ENCODE measurements around the gene GSC. TPM values are rescaled to one million over a fixed set of nuclear protein-coding genes. Genes with fewer than 3 reads are reported as not detected.

GSC gene
- total RNA-seq, 2 donors from 2014 or later: not detected

- no peak for DNase-seq
- Histone ChIP-seq H3K27ac (no peak overlapping the region), H3K36me3 (no peaks in the 10 kb centered on the region), H3K4me3 (no peak overlapping the region), H3K9ac (ENCODE audit: low read depth in 2 of 2, low read length in 2 of 2) (no peak overlapping the region), H3K27me3 (peaks cover 4% of the 10 kb centered on the region), H3K9me3 (no peaks in the 10 kb centered on the region), H3K4me1 (no peaks in the 10 kb centered on the region)
- TF ChIP-seq CTCF (IDR thresholded peaks at IDR 0.05): no peak
- intact Hi-C loops (cut with DNase I): no loop called here
These were observed 10.9 kb upstream of the GSC start for GRCh38 chr14:94780536-94781399.

GRCh38 chr14:94779713-94780112 is 9.8 kb upstream of the GSC start:
- peaks cover 15% of the 10 kb centered on the region for H3K27me3 ChIP-seq
- no peaks in the 10 kb centered on the region for H3K9me3 ChIP-seq
- H3K9ac ChIP-seq (ENCODE audit: low read depth in 2 of 2, low read length in 2 of 2): no peak overlapping the region
- DNase-seq: peak; percentile 32
- no peak overlapping the region for H3K4me3 ChIP-seq
- intact Hi-C loops (cut with DNase I): no loop called here
- no peak for TF ChIP-seq CTCF (IDR thresholded peaks at IDR 0.05)
- H3K36me3 ChIP-seq: no peaks in the 10 kb centered on the region
- no peaks in the 10 kb centered on the region for H3K4me1 ChIP-seq
- H3K27ac ChIP-seq: no peak overlapping the region

GRCh38 chr14:94775871-94776210 is 5.9 kb upstream of the GSC start:
- Histone ChIP-seq H3K27ac (no peak overlapping the region), H3K9me3 (no peaks in the 10 kb centered on the region), H3K27me3 (peaks cover 54% of the 10 kb centered on the region), H3K4me3 (no peak overlapping the region), H3K9ac (ENCODE audit: low read depth in 2 of 2, low read length in 2 of 2) (no peak overlapping the region), H3K36me3 (no peaks in the 10 kb centered on the region), H3K4me1 (no peaks in the 10 kb centered on the region)
- no peak for TF ChIP-seq CTCF (IDR thresholded peaks at IDR 0.05)
- DNase-seq: no peak
- intact Hi-C loops (cut with DNase I): no loop called here

GRCh38 chr14:94775091-94775870 is 5.4 kb upstream of the GSC start:
- DNase-seq: no peak
- intact Hi-C loops (cut with DNase I): no loop called here
- Histone ChIP-seq H3K27ac (no peak overlapping the region), H3K4me1 (no peaks in the 10 kb centered on the region), H3K36me3 (no peaks in the 10 kb centered on the region), H3K9me3 (no peaks in the 10 kb centered on the region), H3K4me3 (no peak overlapping the region), H3K27me3 (peaks cover 57% of the 10 kb centered on the region), H3K9ac (ENCODE audit: low read depth in 2 of 2, low read length in 2 of 2) (no peak overlapping the region)
- TF ChIP-seq CTCF (IDR thresholded peaks at IDR 0.05): no peak

- Histone ChIP-seq H3K27me3 (peaks cover 65% of the 10 kb centered on the region), H3K9me3 (no peaks in the 10 kb centered on the region), H3K4me1 (peaks cover 5% of the 10 kb centered on the region), H3K9ac (ENCODE audit: low read depth in 2 of 2, low read length in 2 of 2) (no peak overlapping the region), H3K4me3 (no peak overlapping the region), H3K27ac (no peak overlapping the region), H3K36me3 (no peaks in the 10 kb centered on the region)
- intact Hi-C loops (cut with DNase I): no loop called here
- TF ChIP-seq CTCF (IDR thresholded peaks at IDR 0.05): no peak
- DNase-seq: no peak
These were observed 4.6 kb upstream of the GSC start for GRCh38 chr14:94774344-94775090.

Measured in colonic mucosa (tissue), 4 donors.